Mesodermal cell (in vitro differentiated cells): Measurements from ENCODE around the gene TPO.

Source experiments
- H3K27ac ChIP-seq: 2 replicates; pipeline ENCODE4 v1.7.0; 2013; ENCODE audit warnings: mild to moderate bottlenecking, low read depth, low read length, moderate library complexity; ENCODE audit not compliant: severe bottlenecking
- H3K36me3 ChIP-seq: 2 replicates; pipeline ENCODE4 v1.7.1; 2013; ENCODE audit warnings: mild to moderate bottlenecking, low read length, moderate library complexity; ENCODE audit not compliant: control insufficient read depth, insufficient read depth
- H3K4me1 ChIP-seq: one replicate; pipeline ENCODE4 v1.7.1; 2013; ENCODE audit warnings: mild to moderate bottlenecking, low read length; ENCODE audit not compliant: insufficient read depth, control insufficient read depth, poor library complexity, severe bottlenecking
- H3K4me3 ChIP-seq: 2 replicates; pipeline ENCODE4 v1.7.0; 2013; ENCODE audit warnings: low read length, control low read depth, mild to moderate bottlenecking; ENCODE audit not compliant: insufficient read depth, poor library complexity, severe bottlenecking; ENCODE audit errors: extremely low read depth
- H3K9me3 ChIP-seq: 2 replicates; pipeline ENCODE4 v1.7.1; 2013; ENCODE audit warnings: mild to moderate bottlenecking, low read length, moderate library complexity; ENCODE audit not compliant: control insufficient read depth
- WGBS, 2 experiments: methylation state at CpG; one replicate each; pipeline ENCODE4 v1.1.5; 2013; ENCODE audit warnings: missing lambda C conversion rate in 2 of 2; ENCODE audit not compliant: insufficient coverage in 2 of 2; 5-methylcytosine and 5-hydroxymethylcytosine counted together

Gene TPO

GRCh38 chr2:1546023-1546591, 132.8 kb downstream of the TPO start:
- no peaks in the 10 kb centered on the region for H3K9me3 ChIP-seq
- H3K4me3 ChIP-seq = no peak overlapping the region
- H3K27ac ChIP-seq = no peak overlapping the region
- 48 to 69% methylated on average over 8 to 12 of the region's 14 CpGs for WGBS, 2 experiments
- H3K36me3 ChIP-seq = no peaks in the 10 kb centered on the region
- H3K4me1 ChIP-seq = no peaks in the 10 kb centered on the region

- Histone ChIP-seq H3K4me3 (no peak overlapping the region), H3K4me1 (no peaks in the 10 kb centered on the region), H3K36me3 (no peaks in the 10 kb centered on the region), H3K27ac (no peak overlapping the region), H3K9me3 (no peaks in the 10 kb centered on the region)
- 84 to 91% methylated on average over 7 to 8 of the region's 10 CpGs for WGBS, 2 experiments
These were observed 133.6 kb downstream of the TPO start for GRCh38 chr2:1546901-1547300.

GRCh38 chr2:1548910-1549673, 135.8 kb downstream of the TPO start:
- H3K4me3 ChIP-seq = no peak overlapping the region
- 84 to 93% methylated on average over 11 to 12 of the region's 15 CpGs for WGBS, 2 experiments
- no peaks in the 10 kb centered on the region for H3K9me3 ChIP-seq
- peaks cover 7% of the 10 kb centered on the region for H3K4me1 ChIP-seq
- no peak overlapping the region for H3K27ac ChIP-seq
- no peaks in the 10 kb centered on the region for H3K36me3 ChIP-seq

- 71 to 83% methylated on average over 5 of the region's 5 CpGs for WGBS, 2 experiments
These were observed 136.8 kb downstream of the TPO start for GRCh38 chr2:1550076-1550475.

GRCh38 chr2:1550658-1551316, 137.5 kb downstream of the TPO start:
- Histone ChIP-seq H3K9me3 (no peaks in the 10 kb centered on the region), H3K27ac (no peak overlapping the region), H3K4me3 (no peak overlapping the region), H3K36me3 (no peaks in the 10 kb centered on the region), H3K4me1 (peaks cover 10% of the 10 kb centered on the region)
- 22 to 30% methylated on average over 24 to 30 of the region's 32 CpGs for WGBS, 2 experiments

More at GRCh38 chr2:1550076-1550475, 136.8 kb downstream of the TPO start:
- H3K9me3 ChIP-seq = no peaks in the 10 kb centered on the region
- no peaks in the 10 kb centered on the region for H3K36me3 ChIP-seq
- H3K4me3 ChIP-seq = no peak overlapping the region
- H3K27ac ChIP-seq = no peak overlapping the region
- peaks cover 10% of the 10 kb centered on the region for H3K4me1 ChIP-seq

- no peaks in the 10 kb centered on the region for H3K36me3 ChIP-seq
- WGBS, 2 experiments = 82 to 92% methylated on average over 3 to 4 of the region's 4 CpGs
These were observed 138.6 kb downstream of the TPO start for GRCh38 chr2:1551905-1552304.

GRCh38 chr2:1552611-1553010, 139.3 kb downstream of the TPO start:
- Histone ChIP-seq H3K36me3 (no peaks in the 10 kb centered on the region), H3K9me3 (no peaks in the 10 kb centered on the region), H3K4me1 (peaks cover 10% of the 10 kb centered on the region), H3K4me3 (no peak overlapping the region), H3K27ac (no peak overlapping the region)
- WGBS, 2 experiments = 94 to 98% methylated on average over 5 of the region's 7 CpGs

More at GRCh38 chr2:1551905-1552304, 138.6 kb downstream of the TPO start:
- Histone ChIP-seq H3K4me1 (peaks cover 10% of the 10 kb centered on the region), H3K27ac (no peak overlapping the region), H3K4me3 (no peak overlapping the region), H3K9me3 (no peaks in the 10 kb centered on the region)

- 74 to 77% methylated on average over 7 to 9 of the region's 9 CpGs for WGBS, 2 experiments
- Histone ChIP-seq H3K4me3 (no peak overlapping the region), H3K36me3 (no peaks in the 10 kb centered on the region), H3K27ac (no peak overlapping the region), H3K9me3 (no peaks in the 10 kb centered on the region), H3K4me1 (peaks cover 10% of the 10 kb centered on the region)
These were observed 140.5 kb downstream of the TPO start for GRCh38 chr2:1553671-1554295.

GRCh38 chr2:1556286-1556685, 143.0 kb downstream of the TPO start:
- whole genome bisulfite sequencing, 2 experiments = 92 to 100% methylated on average over 6 to 8 of the region's 9 CpGs
- H3K4me3 ChIP-seq = no peak overlapping the region

GRCh38 chr2:1556776-1557466, 143.7 kb downstream of the TPO start:
- peaks cover 10% of the 10 kb centered on the region for H3K4me1 ChIP-seq
- H3K27ac ChIP-seq = no peak overlapping the region
- no peaks in the 10 kb centered on the region for H3K36me3 ChIP-seq
- H3K9me3 ChIP-seq = no peaks in the 10 kb centered on the region
- H3K4me3 ChIP-seq = no peak overlapping the region
- 90% methylated on average over 10 to 11 of the region's 13 CpGs for WGBS, 2 experiments

More at GRCh38 chr2:1556286-1556685, 143.0 kb downstream of the TPO start:
- no peaks in the 10 kb centered on the region for H3K36me3 ChIP-seq
- H3K27ac ChIP-seq = no peak overlapping the region
- H3K9me3 ChIP-seq = no peaks in the 10 kb centered on the region
- H3K4me1 ChIP-seq = peaks cover 10% of the 10 kb centered on the region
